H1 (cell line): Measurements from ENCODE around the gene LPCAT1.

Experiments
- CEBPB ChIP-seq: IDR thresholded peaks from 2 replicates; pipeline ENCODE4 v1.6.1; 2012; ENCODE audit warnings: low read depth, low read length
- EZH2 ChIP-seq: fragments of 200-600 bp; sonication (generic); IDR thresholded peaks from 2 replicates; pipeline ENCODE4 v1.7.1; 2012; ENCODE audit warnings: low read depth, mild to moderate bottlenecking, moderate library complexity, low read length, inconsistent platforms; ENCODE audit not compliant: severe bottlenecking
- RAD21 ChIP-seq, 2 experiments: IDR thresholded peaks in 1 of 2; conservative IDR thresholded peaks in 1 of 2; 2 replicates each; pipeline ENCODE4 v1.6.1; 2011; ENCODE audit warnings: low read depth in 2 of 2, low read length in 2 of 2, improper control_type of control experiment in 1 of 2, inconsistent platforms in 1 of 2, mild to moderate bottlenecking in 1 of 2, moderate library complexity in 1 of 2
- RXRA ChIP-seq: IDR thresholded peaks from 2 replicates; pipeline ENCODE4 v1.6.1; 2011; ENCODE audit warnings: low read depth, mild to moderate bottlenecking, low read length, moderate library complexity; ENCODE audit not compliant: insufficient read depth
- TAF1 ChIP-seq: IDR thresholded peaks from 2 replicates; pipeline ENCODE4 v1.6.1; 2011; ENCODE audit warnings: mild to moderate bottlenecking, low read depth, low read length
- TEAD4 ChIP-seq: IDR thresholded peaks from 2 replicates; pipeline ENCODE4 v1.6.1; 2012; ENCODE audit warnings: low read depth, low read length, inconsistent platforms, mixed read lengths
- TF ChIP-seq, protein P1 (sequence below), 3 experiments: IDR thresholded peaks; 1 replicate in 2 of 3; 2 replicates in 1 of 3; pipeline versions ENCODE4 v1.5.1 to v1.6.1; 2011; ENCODE audit warnings: low read length in 3 of 3, mild to moderate bottlenecking in 3 of 3, inconsistent platforms in 2 of 3, low read depth in 1 of 3, moderate library complexity in 1 of 3; ENCODE audit not compliant: insufficient read depth in 1 of 3; ENCODE audit errors: control extremely low read depth in 1 of 3

DNA sequence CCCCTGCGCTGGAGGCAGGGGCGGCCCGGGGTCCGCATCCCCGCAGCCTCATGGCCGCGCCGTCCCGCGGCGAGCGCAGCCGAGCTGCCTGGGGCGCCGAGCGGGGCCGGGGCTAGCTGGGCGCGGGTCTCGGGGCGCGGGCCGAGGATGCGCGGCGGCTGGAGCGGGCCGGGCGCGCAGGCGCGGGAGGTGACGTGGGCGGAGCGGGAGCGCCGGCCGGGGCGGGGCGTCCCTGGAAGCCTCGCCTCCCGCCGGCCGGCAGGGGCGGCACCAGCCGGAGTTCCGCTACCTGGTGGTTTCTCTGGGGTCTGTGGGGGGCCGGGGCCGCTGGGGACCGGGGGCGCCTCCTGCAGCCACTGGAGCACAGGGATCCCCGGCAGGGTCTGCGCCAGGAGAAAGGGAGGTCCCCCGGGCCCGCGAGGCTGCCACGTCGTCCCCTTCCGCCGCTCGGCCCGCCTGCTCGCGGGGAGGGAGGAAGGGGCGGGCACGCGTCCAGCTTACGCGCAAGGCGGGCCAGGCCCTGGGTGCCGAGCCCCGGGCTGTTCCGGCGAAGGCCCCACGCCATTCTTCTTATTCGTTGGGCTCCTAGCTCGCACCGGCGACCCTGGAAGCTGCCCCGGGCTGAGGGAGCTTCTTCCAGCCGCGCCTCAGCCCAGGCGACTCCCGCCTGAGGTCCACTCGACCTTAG, at the start of gene LPCAT1:
- TF ChIP-seq RXRA (no peak), RAD21 (IDR thresholded peaks at IDR 0.05 in 1 of 2, conservative IDR thresholded peaks at IDR 0.05 in 1 of 2; ENCODE audit: low read depth in 2 of 2, low read length in 2 of 2) (peak in 1 of 2 experiments; percentile 7; a peak in 1 of 4 replicates), EZH2 (no peak), CEBPB (no peak), TAF1 (no peak; the same call in 1 of the 2 replicates), TEAD4 (no peak)
- TF ChIP-seq, protein P1, sequence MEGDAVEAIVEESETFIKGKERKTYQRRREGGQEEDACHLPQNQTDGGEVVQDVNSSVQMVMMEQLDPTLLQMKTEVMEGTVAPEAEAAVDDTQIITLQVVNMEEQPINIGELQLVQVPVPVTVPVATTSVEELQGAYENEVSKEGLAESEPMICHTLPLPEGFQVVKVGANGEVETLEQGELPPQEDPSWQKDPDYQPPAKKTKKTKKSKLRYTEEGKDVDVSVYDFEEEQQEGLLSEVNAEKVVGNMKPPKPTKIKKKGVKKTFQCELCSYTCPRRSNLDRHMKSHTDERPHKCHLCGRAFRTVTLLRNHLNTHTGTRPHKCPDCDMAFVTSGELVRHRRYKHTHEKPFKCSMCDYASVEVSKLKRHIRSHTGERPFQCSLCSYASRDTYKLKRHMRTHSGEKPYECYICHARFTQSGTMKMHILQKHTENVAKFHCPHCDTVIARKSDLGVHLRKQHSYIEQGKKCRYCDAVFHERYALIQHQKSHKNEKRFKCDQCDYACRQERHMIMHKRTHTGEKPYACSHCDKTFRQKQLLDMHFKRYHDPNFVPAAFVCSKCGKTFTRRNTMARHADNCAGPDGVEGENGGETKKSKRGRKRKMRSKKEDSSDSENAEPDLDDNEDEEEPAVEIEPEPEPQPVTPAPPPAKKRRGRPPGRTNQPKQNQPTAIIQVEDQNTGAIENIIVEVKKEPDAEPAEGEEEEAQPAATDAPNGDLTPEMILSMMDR (IDR thresholded peaks at IDR 0.05; ENCODE audit: control extremely low read depth in 1 of 3, insufficient read depth in 1 of 3, low read depth in 1 of 3, low read length in 3 of 3) = no peak
